SU-DHL-6 (cell line): ENCODE results near the gene COX14.

ENCODE experiments used
- H2AFZ ChIP-seq: fragments of 200-600 bp; sonication (generic); 2 replicates; pipeline ENCODE4 v1.6.1; 2014; ENCODE audit warnings: low read depth, mild to moderate bottlenecking, moderate library complexity, mixed read lengths, antibody characterized with exemption, low read length; ENCODE audit not compliant: severe bottlenecking
- H3F3A ChIP-seq: fragments of 200-600 bp; shearing (Covaris generic); 2 replicates; pipeline ENCODE4 v1.6.0; 2016; ENCODE audit warnings: antibody characterized with exemption, mild to moderate bottlenecking; ENCODE audit not compliant: insufficient read depth
- H3K27ac ChIP-seq: fragments of 200-600 bp; sonication (generic); 2 replicates; pipeline ENCODE4 v1.5.1; 2016; ENCODE audit warnings: low read depth, mild to moderate bottlenecking, low read length, moderate library complexity, mixed read lengths
- H3K27me3 ChIP-seq: fragments of 200-600 bp; sonication (generic), shearing (Covaris generic); 2 replicates; pipeline ENCODE4 v1.6.0; 2014; ENCODE audit warnings: mild to moderate bottlenecking, low read length
- H3K36me3 ChIP-seq: fragments of 200-600 bp; sonication (generic); 2 replicates; pipeline ENCODE4 v1.6.1; 2014; ENCODE audit warnings: mild to moderate bottlenecking, low read length, mixed read lengths
- H3K4me2 ChIP-seq: fragments of 300-600, 200-600 bp; shearing (Covaris generic), sonication (generic); 2 replicates; pipeline ENCODE4 v1.6.0; 2014; ENCODE audit warnings: low read length, low read depth, mild to moderate bottlenecking; ENCODE audit not compliant: poor library complexity, severe bottlenecking
- H3K4me3 ChIP-seq: fragments of 200-600 bp; sonication (generic); 2 replicates; pipeline ENCODE4 v1.5.1; 2014; ENCODE audit warnings: antibody characterized with exemption, low read length, mild to moderate bottlenecking, mixed read lengths; ENCODE audit not compliant: insufficient read depth, poor library complexity, severe bottlenecking
- H3K79me2 ChIP-seq: fragments of 200-600 bp; sonication (generic); 2 replicates; pipeline ENCODE4 v1.6.1; 2014; ENCODE audit warnings: mild to moderate bottlenecking, low read length, moderate library complexity; ENCODE audit not compliant: insufficient read depth
- H3K9ac ChIP-seq: fragments of 200-600 bp; sonication (generic); 2 replicates; pipeline ENCODE4 v1.7.0; 2014; ENCODE audit warnings: mild to moderate bottlenecking, low read length
- H3K9me2 ChIP-seq: fragments of 200-600 bp; sonication (generic); replicated peaks from 2 replicates; pipeline ENCODE4 v1.6.1; 2014; ENCODE audit warnings: low read length; ENCODE audit not compliant: insufficient read depth
- H3K9me3 ChIP-seq: fragments of 200-600 bp; sonication (generic); 2 replicates; pipeline ENCODE4 v1.6.1; 2014; ENCODE audit warnings: low read length, mixed read lengths; ENCODE audit not compliant: insufficient read depth
- H4K20me1 ChIP-seq: fragments of 200-600 bp; sonication (generic); 2 replicates; pipeline ENCODE4 v1.6.1; 2014; ENCODE audit warnings: low read depth, mild to moderate bottlenecking, antibody characterized with exemption, low read length, moderate library complexity, mixed read lengths
- CTCF ChIP-seq: fragments of 200-600 bp; sonication (generic); IDR thresholded peaks from one replicate; pipeline ENCODE4 v1.5.1; 2017; ENCODE audit warnings: antibody characterized with exemption, mild to moderate bottlenecking, low read length, moderate library complexity; ENCODE audit not compliant: insufficient read depth, poor library complexity, severe bottlenecking
- EZH2phosphoT487 ChIP-seq: fragments of 200-600 bp; sonication (generic), shearing (Covaris generic); conservative IDR thresholded peaks from 2 replicates; pipeline ENCODE4 v1.6.1; 2018; ENCODE audit warnings: mild to moderate bottlenecking, antibody characterized with exemption, low read length, moderate library complexity, mixed read lengths

COX14 gene

GRCh38 chr12:50073712-50074111 lies 38.3 kb upstream of the COX14 start:
- no peaks in the 10 kb centered on the region for H3K27me3 ChIP-seq
- H4K20me1 ChIP-seq = no peaks in the 10 kb centered on the region
- H3K9me3 ChIP-seq = no peaks in the 10 kb centered on the region
- H3K27ac ChIP-seq = no peak overlapping the region
- no peak overlapping the region for H2AFZ ChIP-seq
- no peaks in the 10 kb centered on the region for H3K9me2 ChIP-seq
- H3K9ac ChIP-seq = no peak overlapping the region
- no peaks in the 10 kb centered on the region for H3K79me2 ChIP-seq
- H3K4me3 ChIP-seq = no peak overlapping the region
- no peak overlapping the region for H3K4me2 ChIP-seq
- TF ChIP-seq CTCF = no peak
- TF ChIP-seq EZH2phosphoT487 = no peak
- no peaks in the 10 kb centered on the region for H3K36me3 ChIP-seq
- H3F3A ChIP-seq = no peaks in the 10 kb centered on the region

GRCh38 chr12:50074936-50075807 lies 36.9 kb upstream of the COX14 start:
- H3K27ac ChIP-seq = no peak overlapping the region
- no peak for TF ChIP-seq EZH2phosphoT487
- TF ChIP-seq CTCF = peak; percentile 81
- no peak overlapping the region for H3K9ac ChIP-seq
- no peaks in the 10 kb centered on the region for H3K27me3 ChIP-seq
- no peak overlapping the region for H3K4me2 ChIP-seq
- no peak overlapping the region for H2AFZ ChIP-seq
- H3F3A ChIP-seq = no peaks in the 10 kb centered on the region
- H3K4me3 ChIP-seq = no peak overlapping the region
- no peaks in the 10 kb centered on the region for H3K79me2 ChIP-seq
- H3K9me3 ChIP-seq = no peaks in the 10 kb centered on the region
- H3K9me2 ChIP-seq = no peaks in the 10 kb centered on the region
- no peaks in the 10 kb centered on the region for H4K20me1 ChIP-seq
- H3K36me3 ChIP-seq = no peaks in the 10 kb centered on the region

- Histone ChIP-seq H3K9me2 (no peaks in the 10 kb centered on the region), H3K79me2 (no peaks in the 10 kb centered on the region), H2AFZ (no peak overlapping the region), H4K20me1 (no peaks in the 10 kb centered on the region), H3K36me3 (no peaks in the 10 kb centered on the region), H3K4me2 (no peak overlapping the region), H3K4me3 (no peak overlapping the region), H3K9me3 (no peaks in the 10 kb centered on the region), H3K27me3 (no peaks in the 10 kb centered on the region), H3K27ac (no peak overlapping the region), H3K9ac (no peak overlapping the region), H3F3A (no peaks in the 10 kb centered on the region)
- no peak for TF ChIP-seq CTCF
- no peak for TF ChIP-seq EZH2phosphoT487
Observed at GRCh38 chr12:50075808-50076170, 36.2 kb upstream of the COX14 start.
